Adrenal gland (tissue), 5 donors: ENCODE data around the gene C8B.

Source experiments
- POLR2A ChIP-seq, 2 donors: fragments of 450-650 bp; IDR thresholded peaks; one replicate each; pipeline ENCODE4 v1.6.1; 2017; ENCODE audit warnings: antibody characterized with exemption in 2 of 2, mild to moderate bottlenecking in 2 of 2, moderate library complexity in 1 of 2
- TF ChIP-seq, protein P1 (sequence below), 6 experiments: fragments of 450-650 bp in 4 of 6; fragments of 200-600 bp in 2 of 6; sonication (generic) in 1 of 6; IDR thresholded peaks; 1 replicate in 5 of 6; 2 replicates in 1 of 6; pipeline versions ENCODE4 v1.5.1 to v1.8.0; 2016 to 2021; ENCODE audit warnings: antibody characterized with exemption in 6 of 6, mild to moderate bottlenecking in 2 of 6, moderate library complexity in 1 of 6
- donor health status: DM: no; HTN: no; CAD: no.

DNA sequence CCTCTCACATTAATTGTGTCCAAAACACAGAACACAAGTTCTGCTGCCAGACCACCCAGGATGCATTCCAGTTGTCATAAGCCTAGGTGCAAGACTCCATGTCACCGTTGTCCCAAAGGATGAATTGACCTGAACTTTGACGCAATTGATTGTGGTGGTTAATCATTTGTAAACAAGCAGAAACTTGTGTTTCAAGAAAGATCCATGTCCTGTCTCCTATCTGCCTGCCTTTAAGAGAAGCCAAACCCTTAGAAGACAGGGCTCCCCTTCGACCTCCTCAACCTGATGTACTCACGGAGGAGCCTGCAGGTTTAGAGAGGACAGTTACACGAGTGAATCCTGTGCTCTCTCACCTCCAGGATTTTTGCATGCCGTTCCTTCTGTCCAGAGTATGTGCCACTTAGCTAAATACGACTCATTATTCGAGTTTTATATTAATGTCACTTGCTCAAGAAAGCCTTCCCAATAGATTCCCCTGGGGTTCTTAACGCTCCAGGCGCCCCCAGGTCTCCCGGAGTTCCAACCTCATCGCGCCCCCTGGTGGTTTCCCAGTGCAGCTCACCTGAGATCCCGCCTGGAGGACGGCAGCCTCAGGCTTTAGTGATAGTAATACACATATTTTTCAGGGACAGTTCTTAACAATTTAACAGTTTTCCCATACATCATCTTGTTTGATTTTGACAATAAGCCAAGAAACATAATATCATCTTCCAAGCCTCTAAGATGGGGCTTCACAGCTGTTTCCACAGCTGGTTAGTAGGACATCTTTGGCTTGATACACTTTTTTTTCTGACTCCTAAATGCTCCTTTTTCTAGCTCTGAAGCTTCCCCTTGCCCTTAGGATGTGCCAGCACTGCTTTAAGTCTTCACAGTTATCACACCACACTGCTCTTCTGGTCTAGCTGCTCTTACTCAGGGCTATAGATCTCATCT is 2.4 kb upstream of the C8B start:
- TF ChIP-seq, protein P1, sequence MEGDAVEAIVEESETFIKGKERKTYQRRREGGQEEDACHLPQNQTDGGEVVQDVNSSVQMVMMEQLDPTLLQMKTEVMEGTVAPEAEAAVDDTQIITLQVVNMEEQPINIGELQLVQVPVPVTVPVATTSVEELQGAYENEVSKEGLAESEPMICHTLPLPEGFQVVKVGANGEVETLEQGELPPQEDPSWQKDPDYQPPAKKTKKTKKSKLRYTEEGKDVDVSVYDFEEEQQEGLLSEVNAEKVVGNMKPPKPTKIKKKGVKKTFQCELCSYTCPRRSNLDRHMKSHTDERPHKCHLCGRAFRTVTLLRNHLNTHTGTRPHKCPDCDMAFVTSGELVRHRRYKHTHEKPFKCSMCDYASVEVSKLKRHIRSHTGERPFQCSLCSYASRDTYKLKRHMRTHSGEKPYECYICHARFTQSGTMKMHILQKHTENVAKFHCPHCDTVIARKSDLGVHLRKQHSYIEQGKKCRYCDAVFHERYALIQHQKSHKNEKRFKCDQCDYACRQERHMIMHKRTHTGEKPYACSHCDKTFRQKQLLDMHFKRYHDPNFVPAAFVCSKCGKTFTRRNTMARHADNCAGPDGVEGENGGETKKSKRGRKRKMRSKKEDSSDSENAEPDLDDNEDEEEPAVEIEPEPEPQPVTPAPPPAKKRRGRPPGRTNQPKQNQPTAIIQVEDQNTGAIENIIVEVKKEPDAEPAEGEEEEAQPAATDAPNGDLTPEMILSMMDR (IDR thresholded peaks at IDR 0.05): peak in 3 of 6 experiments; percentile 9 to 35 (median 21)
- TF ChIP-seq POLR2A (IDR thresholded peaks at IDR 0.05): no peak
